NOMO-1 treated with dmso at 0.1 percent for 144 hours (cell line): Measurements from ENCODE around the gene PRG2.

Source experiments
- DNase-seq: peaks from one replicate; lab custom pipeline; 2025; ENCODE audit not compliant: unreplicated experiment; lab: John Stamatoyannopoulos, UW

Gene PRG2

GRCh38 chr11:57390535-57390934 is at the start of gene PRG2:
Gene PRG2 (minus strand): TSS chr11:57390650. CDS start chr11:57389944, 706 bp downstream.
- no peak for DNase-seq

- no peak for DNase-seq
These were observed 49.3 kb upstream of the PRG2 start for GRCh38 chr11:57439786-57440185.

GRCh38 chr11:57438345-57439285 is 48.2 kb upstream of the PRG2 start:
- no peak for DNase-seq

- no peak for DNase-seq
These were observed 45.6 kb upstream of the PRG2 start for GRCh38 chr11:57436031-57436430.

- peak; percentile 35 for DNase-seq
These were observed 44.4 kb upstream of the PRG2 start for GRCh38 chr11:57434640-57435546.

GRCh38 chr11:57432714-57433163 is 42.3 kb upstream of the PRG2 start:
- DNase-seq = peak; percentile 38

GRCh38 chr11:57432149-57432561 is 41.7 kb upstream of the PRG2 start:
- no peak for DNase-seq

GRCh38 chr11:57430952-57431351 is 40.5 kb upstream of the PRG2 start:
- DNase-seq = no peak

GRCh38 chr11:57429946-57430345 is 39.5 kb upstream of the PRG2 start:
- DNase-seq = no peak

GRCh38 chr11:57428643-57429042 is 38.2 kb upstream of the PRG2 start:
- no peak for DNase-seq

GRCh38 chr11:57427727-57428082 is 37.3 kb upstream of the PRG2 start:
- no peak for DNase-seq

- DNase-seq = peak; percentile 91
These were observed 36.7 kb upstream of the PRG2 start, which contains the start of gene SLC43A3 for GRCh38 chr11:57426929-57427726. Gene SLC43A3 (minus strand): TSS chr11:57427121. CDS start chr11:57426172, 949 bp downstream.

- DNase-seq = no peak
These were observed 36.0 kb upstream of the PRG2 start for GRCh38 chr11:57426439-57426928.

GRCh38 chr11:57425565-57426438 is 35.4 kb upstream of the PRG2 start:
- DNase-seq = no peak

- DNase-seq = peak; percentile 92
These were observed 34.5 kb upstream of the PRG2 start for GRCh38 chr11:57424792-57425564.

GRCh38 chr11:57424137-57424791 is 33.8 kb upstream of the PRG2 start:
- no peak for DNase-seq

- DNase-seq = no peak
These were observed 32.2 kb upstream of the PRG2 start for GRCh38 chr11:57422669-57423068.

GRCh38 chr11:57421805-57422204 is 31.4 kb upstream of the PRG2 start:
- DNase-seq = no peak
